Hepatocyte (in vitro differentiated cells): Measurements from ENCODE around the gene SNTG2.

Experiments
- EZH2 ChIP-seq: fragments of 200-600 bp; sonication (generic); IDR thresholded peaks from 2 replicates; pipeline ENCODE4 v1.6.1; 2016; ENCODE audit warnings: antibody characterized with exemption, mild to moderate bottlenecking, borderline replicate concordance
- EZH2phosphoT487 ChIP-seq: fragments of 200-600 bp; sonication (generic); IDR thresholded peaks from one replicate; pipeline ENCODE4 v1.6.1; 2018; ENCODE audit warnings: antibody characterized with exemption, mild to moderate bottlenecking, low read depth, moderate library complexity; ENCODE audit not compliant: unreplicated experiment, severe bottlenecking
- TF ChIP-seq, protein P1 (sequence below): fragments of 200-600 bp; sonication (generic); IDR thresholded peaks from 2 replicates; pipeline ENCODE4 v1.5.1; 2016; ENCODE audit warnings: antibody characterized with exemption, mild to moderate bottlenecking; ENCODE audit not compliant: poor library complexity

DNA sequence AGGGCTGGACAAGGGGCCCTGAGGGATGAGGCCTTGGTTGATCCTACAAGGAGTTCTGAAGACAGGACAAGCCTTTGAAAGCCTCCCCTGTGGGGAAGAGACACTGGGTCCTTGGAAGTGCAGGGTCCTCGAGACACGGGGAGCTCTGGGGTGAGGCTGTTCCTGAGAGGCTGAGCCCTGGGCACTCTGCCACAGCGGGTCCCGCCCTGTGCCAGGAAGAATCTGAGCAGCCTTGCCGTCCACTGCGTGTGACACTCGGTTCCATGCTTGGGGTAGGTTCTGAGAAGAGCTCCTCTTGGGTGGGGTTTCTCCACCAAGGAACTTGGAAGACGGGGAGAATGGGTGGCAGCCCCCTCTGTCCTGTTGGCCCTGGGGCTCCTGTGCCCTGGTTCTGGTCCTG, 13.9 kb downstream of the SNTG2 start:
- TF ChIP-seq, protein P1, sequence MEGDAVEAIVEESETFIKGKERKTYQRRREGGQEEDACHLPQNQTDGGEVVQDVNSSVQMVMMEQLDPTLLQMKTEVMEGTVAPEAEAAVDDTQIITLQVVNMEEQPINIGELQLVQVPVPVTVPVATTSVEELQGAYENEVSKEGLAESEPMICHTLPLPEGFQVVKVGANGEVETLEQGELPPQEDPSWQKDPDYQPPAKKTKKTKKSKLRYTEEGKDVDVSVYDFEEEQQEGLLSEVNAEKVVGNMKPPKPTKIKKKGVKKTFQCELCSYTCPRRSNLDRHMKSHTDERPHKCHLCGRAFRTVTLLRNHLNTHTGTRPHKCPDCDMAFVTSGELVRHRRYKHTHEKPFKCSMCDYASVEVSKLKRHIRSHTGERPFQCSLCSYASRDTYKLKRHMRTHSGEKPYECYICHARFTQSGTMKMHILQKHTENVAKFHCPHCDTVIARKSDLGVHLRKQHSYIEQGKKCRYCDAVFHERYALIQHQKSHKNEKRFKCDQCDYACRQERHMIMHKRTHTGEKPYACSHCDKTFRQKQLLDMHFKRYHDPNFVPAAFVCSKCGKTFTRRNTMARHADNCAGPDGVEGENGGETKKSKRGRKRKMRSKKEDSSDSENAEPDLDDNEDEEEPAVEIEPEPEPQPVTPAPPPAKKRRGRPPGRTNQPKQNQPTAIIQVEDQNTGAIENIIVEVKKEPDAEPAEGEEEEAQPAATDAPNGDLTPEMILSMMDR, result no peak
- no peak for TF ChIP-seq EZH2phosphoT487
- TF ChIP-seq EZH2, result no peak
